Measurements from ENCODE around the gene AFAP1. TPM values are rescaled to one million over a fixed set of nuclear protein-coding genes. Genes with fewer than 3 reads are reported as not detected.
"Not testable (repeated sequence)": the region's sequence is repeated elsewhere in the genome, so short reads cannot be mapped to it uniquely, and the experiment has no call there.

AFAP1 gene
- total RNA-seq, 2 donors from 2014 or later = 18.2 to 22.5 TPM

GRCh38 chr4:7944599-7945220, 5.0 kb upstream of the AFAP1 start:
- TF ChIP-seq CTCF (conservative IDR thresholded peaks at IDR 0.05) = no peak
- H3K36me3 ChIP-seq (ENCODE audit: control insufficient read depth, insufficient read depth, low read length) = no peaks in the 10 kb centered on the region
- H3K4me3 ChIP-seq (ENCODE audit: low read length) = no peak overlapping the region
- Mint-ChIP-seq H3K4me3 (no peak overlapping the region), H3K27ac (no peak overlapping the region), H3K27me3 (ENCODE audit: insufficient read depth) (no peaks in the 10 kb centered on the region), H3K9me3 (peaks cover 2% of the 10 kb centered on the region), H3K4me1 (peaks cover 44% of the 10 kb centered on the region), H3K36me3 (ENCODE audit: low read depth) (no peaks in the 10 kb centered on the region)
- H3K4me1 ChIP-seq (ENCODE audit: control insufficient read depth, insufficient read depth, low read length) = peaks cover 6% of the 10 kb centered on the region
- DNase-seq = no peak
- 89 to 94% methylated on average over 3 to 5 of the region's 5 CpGs for WGBS, 2 experiments (ENCODE audit: insufficient coverage in 1 of 2, insufficient read length in 1 of 2)
- H3K9me3 ChIP-seq (ENCODE audit: control insufficient read depth, low read length) = no peaks in the 10 kb centered on the region
- H3K9ac ChIP-seq (ENCODE audit: extremely low read depth, low read length, poor library complexity, severe bottlenecking) = no peak overlapping the region
- no peak overlapping the region for H3K27ac ChIP-seq (ENCODE audit: low read depth, low read length)
- no peaks in the 10 kb centered on the region for H3K27me3 ChIP-seq (ENCODE audit: control insufficient read depth, insufficient read depth, low read length, poor library complexity, severe bottlenecking)

- not testable (repeated sequence) for H3K27ac ChIP-seq (ENCODE audit: low read depth, low read length); H3K36me3 ChIP-seq (ENCODE audit: control insufficient read depth, insufficient read depth, low read length); DNase-seq; H3K36me3 Mint-ChIP-seq (ENCODE audit: low read depth); H3K4me3 ChIP-seq (ENCODE audit: low read length); H3K27me3 Mint-ChIP-seq (ENCODE audit: insufficient read depth); H3K27me3 ChIP-seq (ENCODE audit: control insufficient read depth, insufficient read depth, low read length, poor library complexity, severe bottlenecking); H3K9ac ChIP-seq (ENCODE audit: extremely low read depth, low read length, poor library complexity, severe bottlenecking); H3K4me3 Mint-ChIP-seq; H3K27ac Mint-ChIP-seq; H3K4me1 ChIP-seq (ENCODE audit: control insufficient read depth, insufficient read depth, low read length); H3K9me3 Mint-ChIP-seq; H3K9me3 ChIP-seq (ENCODE audit: control insufficient read depth, low read length)
- peaks cover 35% of the 10 kb centered on the region for H3K4me1 Mint-ChIP-seq
- 91 to 93% methylated on average over 3 to 4 of the region's 4 CpGs for WGBS, 2 experiments (ENCODE audit: insufficient coverage in 1 of 2, insufficient read length in 1 of 2)
These were observed 4.0 kb upstream of the AFAP1 start for GRCh38 chr4:7943688-7944087.

GRCh38 chr4:7943211-7943610, 3.5 kb upstream of the AFAP1 start:
- peaks cover 36% of the 10 kb centered on the region for H3K4me1 Mint-ChIP-seq
- H3K9me3 ChIP-seq (ENCODE audit: control insufficient read depth, low read length) = no peaks in the 10 kb centered on the region
- no peak overlapping the region for H3K4me3 Mint-ChIP-seq
- no peaks in the 10 kb centered on the region for H3K36me3 ChIP-seq (ENCODE audit: control insufficient read depth, insufficient read depth, low read length)
- no peak overlapping the region for H3K27ac Mint-ChIP-seq
- H3K4me3 ChIP-seq (ENCODE audit: low read length) = no peak overlapping the region
- DNase-seq = no peak
- peaks cover 6% of the 10 kb centered on the region for H3K4me1 ChIP-seq (ENCODE audit: control insufficient read depth, insufficient read depth, low read length)
- no peak overlapping the region for H3K9ac ChIP-seq (ENCODE audit: extremely low read depth, low read length, poor library complexity, severe bottlenecking)
- no peaks in the 10 kb centered on the region for H3K9me3 Mint-ChIP-seq
- H3K27me3 ChIP-seq (ENCODE audit: control insufficient read depth, insufficient read depth, low read length, poor library complexity, severe bottlenecking) = no peaks in the 10 kb centered on the region
- no peaks in the 10 kb centered on the region for H3K27me3 Mint-ChIP-seq (ENCODE audit: insufficient read depth)
- no peaks in the 10 kb centered on the region for H3K36me3 Mint-ChIP-seq (ENCODE audit: low read depth)
- H3K27ac ChIP-seq (ENCODE audit: low read depth, low read length) = no peak overlapping the region
- WGBS, 2 experiments (ENCODE audit: insufficient coverage in 1 of 2, insufficient read length in 1 of 2) = 95 to 96% methylated on average over 3 to 6 of the region's 8 CpGs
- TF ChIP-seq CTCF (conservative IDR thresholded peaks at IDR 0.05) = no peak
